NCI-H1436 (cell line): Measurements from ENCODE around the gene NIM1K.
"Not testable (repeated sequence)": the region's sequence is repeated elsewhere in the genome, so short reads cannot be mapped to it uniquely, and the experiment has no call there.

Source experiments
- DNase-seq: peaks from one replicate; lab custom pipeline; 2025; lab: John Stamatoyannopoulos, UW

The NIM1K gene

GRCh38 chr5:43314724-43315123 lies 122.7 kb downstream of the NIM1K start:
- DNase-seq: no peak

- no peak for DNase-seq
These were observed 123.2 kb downstream of the NIM1K start for GRCh38 chr5:43315263-43315662.

- DNase-seq: peak; percentile 58
These were observed 123.7 kb downstream of the NIM1K start for GRCh38 chr5:43315682-43316081.

- no peak for DNase-seq
These were observed 124.4 kb downstream of the NIM1K start for GRCh38 chr5:43316421-43316820.

GRCh38 chr5:43320846-43321245 lies 128.8 kb downstream of the NIM1K start:
- DNase-seq: no peak

- not testable (repeated sequence) for DNase-seq
These were observed 131.5 kb downstream of the NIM1K start for GRCh38 chr5:43323488-43323887.

GRCh38 chr5:43325624-43326023 lies 133.6 kb downstream of the NIM1K start:
- not testable (repeated sequence) for DNase-seq
